8988T (cell line): Measurements from ENCODE around the gene MVD.

ENCODE experiments used
- DNase-seq: peaks from one replicate; pipeline ENCODE4 v3.0.0; 2011

Gene MVD

DNA sequence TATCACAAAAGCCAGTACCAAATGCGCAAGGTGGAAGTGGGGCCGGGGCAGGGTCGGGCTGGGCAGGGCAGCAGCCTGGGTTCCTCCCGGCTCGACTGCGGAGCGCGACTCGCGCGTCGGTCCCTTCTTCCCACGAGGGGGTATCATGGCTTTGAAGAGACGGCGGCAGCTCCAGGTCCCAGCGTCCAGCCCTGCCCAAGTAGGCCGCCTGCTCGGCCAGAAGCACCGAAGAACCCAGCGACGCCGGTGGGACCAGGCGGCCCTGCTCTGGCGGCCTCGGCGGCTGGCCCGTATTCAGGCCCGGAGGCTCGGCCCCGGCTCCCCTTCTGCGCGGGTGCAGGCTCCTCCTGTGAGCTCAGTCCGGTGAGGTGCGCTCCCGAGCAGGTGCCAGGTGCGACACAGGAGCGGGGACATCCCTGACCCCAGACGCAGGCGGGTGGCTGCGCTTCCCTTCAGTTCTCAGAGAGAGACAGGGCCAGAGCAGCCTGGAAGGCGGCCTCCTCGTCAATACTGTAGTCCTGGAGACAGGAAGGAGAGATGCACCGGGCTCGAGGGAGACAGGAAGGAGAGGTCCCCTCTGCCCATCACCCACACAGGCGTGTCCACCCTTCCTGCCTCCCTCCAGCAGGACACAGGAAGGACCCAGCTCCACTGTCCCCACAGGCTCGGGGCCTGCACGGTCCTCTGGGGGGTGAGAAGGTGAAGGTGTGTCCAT, 34.4 kb upstream of the MVD start:
- DNase-seq: no peak

- no peak for DNase-seq
These were observed 33.5 kb upstream of the MVD start for GRCh38 chr16:88696441-88696840.

GRCh38 chr16:88695753-88696152, 32.9 kb upstream of the MVD start:
- DNase-seq: no peak

GRCh38 chr16:88695218-88695617, 32.3 kb upstream of the MVD start:
- DNase-seq: no peak

- no peak for DNase-seq
These were observed 31.6 kb upstream of the MVD start for GRCh38 chr16:88694221-88695087.

DNA sequence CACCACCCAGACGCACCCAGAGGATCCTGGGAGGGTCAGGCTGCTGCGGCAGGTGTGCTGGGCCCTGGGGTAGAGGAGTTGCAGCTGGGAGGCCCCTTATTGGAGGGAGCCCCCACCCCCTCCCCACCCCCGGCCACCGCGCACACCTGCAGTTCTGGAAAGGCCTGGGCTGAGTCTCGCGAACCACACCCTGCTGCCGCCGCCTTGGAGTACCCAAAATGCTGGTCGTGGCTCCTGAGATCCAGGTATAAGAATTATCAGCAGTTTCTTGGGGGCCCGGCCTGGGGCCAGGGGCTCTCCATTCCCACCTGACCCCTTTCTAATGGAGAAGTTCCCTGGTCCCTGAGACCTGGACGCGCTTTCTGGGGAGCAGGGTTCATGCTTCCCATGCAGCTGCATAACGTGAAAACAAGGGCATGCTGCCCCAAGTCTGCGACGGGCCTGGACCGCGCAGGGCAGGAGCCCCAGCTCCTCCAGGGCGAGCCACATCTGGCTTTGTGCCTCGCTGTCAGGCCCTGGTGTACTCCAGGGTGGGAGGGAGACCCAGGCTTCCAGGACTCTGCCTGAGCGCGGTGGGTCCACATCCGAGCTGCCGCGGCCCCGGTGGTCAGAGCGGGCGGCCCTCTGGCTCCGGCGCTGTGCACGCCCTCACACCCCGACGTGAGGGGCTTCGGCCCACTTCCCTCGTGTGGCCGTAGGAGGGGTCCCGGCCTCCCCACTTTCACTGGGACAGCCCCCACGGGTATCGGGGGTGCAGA, 30.7 kb upstream of the MVD start:
- no peak for DNase-seq

DNA sequence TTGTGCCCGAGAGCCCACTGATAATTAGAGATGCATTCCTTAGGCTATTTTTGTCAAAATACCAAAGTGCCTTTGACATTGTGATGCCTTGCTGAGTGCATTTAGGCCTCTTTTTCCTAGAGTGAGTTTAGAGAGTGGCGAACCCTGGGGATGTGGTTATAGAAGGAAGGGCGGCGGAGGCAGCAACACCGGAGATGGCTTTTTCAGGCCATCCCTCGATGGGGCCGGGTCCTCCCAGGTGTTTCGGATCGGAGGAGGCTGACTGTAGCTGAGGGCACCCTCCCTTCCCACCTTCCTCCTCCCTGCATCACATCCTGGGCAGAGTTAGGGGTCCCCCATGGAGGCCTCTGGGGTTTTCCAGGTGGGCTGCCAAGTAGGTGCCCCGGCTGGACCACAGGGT, 30.0 kb upstream of the MVD start:
- DNase-seq: no peak

DNA sequence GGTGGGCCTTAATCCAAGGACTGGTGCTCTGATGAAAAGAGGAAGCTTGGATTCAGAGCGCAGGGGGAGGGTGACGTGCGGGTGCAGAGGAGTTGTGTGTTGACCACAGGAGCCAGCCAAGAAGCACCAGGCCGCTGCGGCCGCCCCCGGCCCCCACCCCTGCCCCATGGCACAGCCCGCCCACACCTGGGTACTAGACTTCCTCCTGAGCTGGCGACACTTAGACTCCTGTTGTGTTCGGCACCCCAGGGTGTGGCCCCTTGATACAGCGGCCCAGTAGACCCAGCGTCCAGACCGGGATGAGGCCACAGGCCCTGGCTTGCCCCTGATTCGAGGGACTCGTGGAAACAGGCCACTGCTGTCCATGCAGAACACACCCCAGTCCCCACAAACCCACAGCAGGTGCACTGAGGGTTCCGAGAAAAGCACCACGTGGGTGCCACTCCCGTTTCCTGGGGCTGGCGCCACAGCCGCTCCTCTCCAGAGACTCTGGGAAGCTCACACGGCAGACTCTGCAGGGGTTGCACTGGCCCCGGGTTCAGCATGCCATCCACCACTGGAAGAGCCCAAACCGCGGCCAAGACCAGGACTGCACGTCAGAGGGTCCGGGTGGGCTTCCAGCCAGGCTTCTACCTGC, 29.2 kb upstream of the MVD start:
- DNase-seq: no peak

- no peak for DNase-seq
These were observed 28.4 kb upstream of the MVD start for GRCh38 chr16:88691129-88691813.

- no peak for DNase-seq
These were observed 27.6 kb upstream of the MVD start for GRCh38 chr16:88690341-88691128.

- no peak for DNase-seq
These were observed 25.3 kb upstream of the MVD start for GRCh38 chr16:88688013-88688778.

DNA sequence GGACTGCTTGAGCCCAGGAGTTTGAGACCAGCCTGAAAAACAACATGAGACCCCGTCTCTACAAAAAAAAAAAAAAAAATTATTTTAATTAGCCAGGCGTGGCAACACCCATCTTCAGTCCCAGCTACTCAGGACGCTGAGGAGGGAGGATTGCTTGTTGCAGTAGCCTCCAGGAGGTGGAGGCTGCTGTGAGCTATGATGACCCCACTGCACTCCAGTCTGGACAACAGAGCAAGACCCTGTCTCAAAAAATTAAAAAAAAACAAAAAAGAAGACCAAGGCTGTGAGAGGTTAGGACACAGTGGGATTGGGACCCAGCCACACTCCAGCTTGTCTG, 24.8 kb upstream of the MVD start:
- DNase-seq: no peak

DNA sequence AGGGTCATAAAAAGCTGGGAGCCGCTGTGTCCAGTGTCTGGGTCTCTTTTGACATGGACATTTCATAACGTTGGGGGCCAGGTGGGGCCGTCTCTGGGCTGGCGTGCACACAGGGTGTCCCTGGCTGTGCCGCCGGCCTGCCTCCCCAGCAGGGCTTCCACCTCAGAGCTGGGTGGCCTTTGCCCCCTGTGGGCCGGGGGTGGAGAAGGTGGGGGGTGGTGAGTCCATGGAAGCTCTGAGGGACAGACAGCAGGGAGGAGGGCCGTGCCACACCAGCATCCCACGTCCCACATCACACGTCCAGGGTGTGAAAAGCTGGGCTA, 24.3 kb upstream of the MVD start:
- no peak for DNase-seq

DNA sequence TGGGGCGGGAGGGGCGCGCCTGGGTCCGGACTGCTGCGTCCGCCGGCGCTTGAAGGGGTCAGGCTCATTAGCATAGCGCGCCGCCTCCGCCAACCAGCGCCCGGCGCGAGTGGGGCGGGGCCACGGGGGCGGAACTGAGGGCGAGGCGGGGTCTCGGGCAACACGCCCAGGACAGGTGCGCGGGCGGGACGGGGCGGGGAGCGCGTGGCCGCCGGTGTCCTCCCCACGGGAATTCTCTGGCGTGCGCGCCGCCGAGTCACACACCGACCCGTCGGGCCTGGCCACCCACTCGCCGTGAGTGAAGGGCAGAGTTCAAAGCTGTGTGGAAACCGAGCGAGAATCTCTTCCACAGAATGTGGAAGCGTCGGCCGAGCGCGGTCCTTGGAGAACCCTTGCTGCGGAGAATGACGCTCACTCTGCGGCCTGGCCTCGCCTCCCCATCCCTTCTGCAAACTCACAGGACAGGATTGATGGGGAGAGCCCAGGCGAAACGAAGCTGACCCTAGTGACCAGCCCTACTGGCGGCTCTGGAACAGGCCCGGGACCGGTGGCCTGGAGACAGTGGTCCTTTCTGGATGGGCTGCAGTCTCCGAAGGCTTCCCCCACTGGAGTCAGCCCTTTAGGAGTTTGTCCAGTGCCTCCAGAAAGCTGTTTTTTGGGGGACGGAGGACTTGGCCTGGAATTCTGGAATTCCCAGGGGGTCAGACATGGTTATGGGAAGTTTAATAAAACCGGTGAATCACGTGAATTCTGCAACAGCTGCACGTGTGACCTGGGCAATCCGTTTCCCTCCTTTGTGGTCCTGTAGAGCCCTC, 23.8 kb upstream of the MVD start, which contains the start of gene SNAI3:
Gene SNAI3, minus strand, starts transcription at position 69 of the 815 bp plus-strand sequence. CDS start 101 bp downstream, outside the sequence.
- peak; percentile 99 for DNase-seq

- DNase-seq: no peak
These were observed 23.2 kb upstream of the MVD start for GRCh38 chr16:88686062-88686438.

DNA sequence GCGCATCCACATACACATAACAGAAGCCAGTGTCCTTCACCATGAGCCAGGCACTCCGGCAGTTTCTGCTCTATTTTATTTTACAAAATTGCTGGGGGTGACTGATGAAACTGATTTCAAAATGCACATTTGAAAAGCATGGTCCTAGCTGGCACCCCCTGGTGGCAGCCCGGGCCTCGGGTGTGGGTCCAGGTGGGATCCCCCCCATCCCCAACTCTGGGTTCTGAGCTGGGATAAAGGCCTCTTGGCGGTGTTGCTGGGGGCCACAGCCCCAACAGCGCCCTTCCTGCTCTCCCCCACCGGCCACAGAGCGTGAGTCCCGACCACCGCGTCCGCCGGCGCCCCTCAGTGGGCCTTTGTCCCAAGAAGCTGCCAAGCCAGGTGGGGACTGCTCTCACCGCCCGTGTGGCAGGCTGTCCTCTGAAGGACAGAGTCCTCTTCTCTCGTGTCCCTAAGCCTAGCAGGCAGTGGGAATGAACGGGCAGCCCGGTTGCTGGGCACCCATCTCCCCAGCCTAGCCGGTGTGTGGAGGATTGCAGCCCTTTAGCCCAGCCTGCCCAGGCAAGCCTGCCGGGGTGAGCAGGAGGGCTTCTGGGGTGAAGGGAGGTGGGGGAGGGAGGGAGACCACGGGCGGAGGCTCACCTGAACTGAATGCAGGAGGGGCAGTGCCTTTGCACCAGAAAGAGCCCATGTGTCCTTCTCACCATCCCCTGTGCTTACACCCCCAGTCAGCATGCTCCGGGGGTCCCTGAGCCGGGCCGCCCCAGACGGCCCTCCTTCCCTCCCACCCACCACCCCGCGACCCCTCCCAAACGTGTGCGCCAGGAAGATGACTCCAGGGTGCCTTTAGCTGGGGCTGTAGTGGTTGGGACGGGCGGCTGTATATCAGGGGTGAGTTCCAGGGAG, 22.5 kb upstream of the MVD start:
- peak; percentile 98 for DNase-seq

- DNase-seq: no peak
These were observed 21.8 kb upstream of the MVD start for GRCh38 chr16:88684569-88685155.

DNA sequence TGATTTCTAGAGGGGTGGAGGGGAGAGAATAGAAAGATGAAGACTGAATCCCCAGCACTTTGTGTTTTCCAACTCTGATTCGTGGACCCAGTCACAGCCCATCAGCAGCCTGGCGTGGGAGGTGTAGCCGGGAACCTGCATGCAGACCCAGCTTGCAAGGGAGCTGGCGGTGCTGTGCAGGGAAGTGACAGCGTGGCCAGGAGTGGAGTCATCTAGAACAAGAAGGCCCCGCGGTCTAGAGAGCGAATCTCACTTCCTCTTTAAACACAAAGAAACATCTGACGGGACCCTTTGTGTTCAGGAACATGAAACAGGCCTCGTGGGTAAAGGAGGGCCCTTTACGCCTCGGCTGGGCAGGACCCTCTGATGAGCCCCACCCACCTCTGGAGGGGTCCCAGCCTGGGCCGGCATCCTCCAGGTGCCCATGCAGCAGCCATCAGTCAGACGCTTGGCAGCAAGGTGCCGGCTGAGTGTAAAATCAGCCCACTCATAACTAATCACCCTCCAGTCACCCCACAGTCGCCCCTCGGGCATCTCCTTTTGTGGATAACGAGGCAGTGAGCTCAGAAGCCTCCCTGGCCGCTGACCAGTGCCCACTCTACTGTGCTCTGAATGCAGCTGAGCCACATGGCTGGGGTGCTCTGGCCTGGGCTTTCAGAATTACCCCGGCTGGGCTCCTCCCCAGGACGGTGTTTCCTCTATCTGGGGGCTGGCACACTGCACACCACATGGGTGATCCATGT, 19.0 kb upstream of the MVD start:
- DNase-seq: no peak
